Chondrocyte (in vitro differentiated cells): ENCODE measurements around the gene VARS1. TPM values are rescaled to one million over a fixed set of nuclear protein-coding genes. Genes with fewer than 3 reads are reported as not detected.

ENCODE experiments used
- DNase-seq: peaks from one replicate; pipeline ENCODE4 v3.0.0; 2021; ENCODE audit warnings: mixed read lengths, low spot score
- H3K27ac Mint-ChIP-seq: one replicate; pipeline ENCODE4 v1.8.0; 2021; ENCODE audit warnings: mild to moderate bottlenecking, moderate library complexity, mixed read lengths; ENCODE audit not compliant: unreplicated experiment
- H3K27me3 Mint-ChIP-seq: 2 replicates; pipeline ENCODE4 v1.8.0; 2021; ENCODE audit warnings: low read depth, mixed read lengths
- H3K36me3 Mint-ChIP-seq: 2 replicates; pipeline ENCODE4 v1.8.0; 2021; ENCODE audit warnings: low read depth, mixed read lengths
- H3K4me1 Mint-ChIP-seq: 2 replicates; pipeline ENCODE4 v1.8.0; 2021; ENCODE audit warnings: low read depth, mild to moderate bottlenecking, mixed read lengths
- H3K4me3 Mint-ChIP-seq: one replicate; pipeline ENCODE4 v1.8.0; 2021; ENCODE audit warnings: mild to moderate bottlenecking, moderate library complexity, mixed read lengths; ENCODE audit not compliant: unreplicated experiment
- H3K9me3 Mint-ChIP-seq: 2 replicates; pipeline ENCODE4 v1.8.0; 2021; ENCODE audit warnings: low read depth, mixed read lengths
- CTCF ChIP-seq: fragments of 200-600 bp; sonication (generic); IDR thresholded peaks from 2 replicates; pipeline ENCODE4 v1.5.0; 2021; ENCODE audit warnings: antibody characterized with exemption, mild to moderate bottlenecking, moderate library complexity
- total RNA-seq: library from RNA; stranded (reverse); gene quantifications from 3 replicates; pipeline ENCODE4 v1.2.1, GENCODE V29; 2021

The VARS1 gene
- total RNA-seq, 1 donor from 2014 or later: 71.1 TPM

GRCh38 chr6:31792090-31792374 lies 3.5 kb downstream of the VARS1 start:
- no peak for DNase-seq
- no peak overlapping the region for H3K4me3 Mint-ChIP-seq
- TF ChIP-seq CTCF: no peak
- H3K36me3 Mint-ChIP-seq: peaks cover 11% of the 10 kb centered on the region
- no peaks in the 10 kb centered on the region for H3K9me3 Mint-ChIP-seq
- H3K4me1 Mint-ChIP-seq: peaks cover 25% of the 10 kb centered on the region
- H3K27me3 Mint-ChIP-seq: no peaks in the 10 kb centered on the region
- peak overlapping the region; percentile 27 for H3K27ac Mint-ChIP-seq

DNA sequence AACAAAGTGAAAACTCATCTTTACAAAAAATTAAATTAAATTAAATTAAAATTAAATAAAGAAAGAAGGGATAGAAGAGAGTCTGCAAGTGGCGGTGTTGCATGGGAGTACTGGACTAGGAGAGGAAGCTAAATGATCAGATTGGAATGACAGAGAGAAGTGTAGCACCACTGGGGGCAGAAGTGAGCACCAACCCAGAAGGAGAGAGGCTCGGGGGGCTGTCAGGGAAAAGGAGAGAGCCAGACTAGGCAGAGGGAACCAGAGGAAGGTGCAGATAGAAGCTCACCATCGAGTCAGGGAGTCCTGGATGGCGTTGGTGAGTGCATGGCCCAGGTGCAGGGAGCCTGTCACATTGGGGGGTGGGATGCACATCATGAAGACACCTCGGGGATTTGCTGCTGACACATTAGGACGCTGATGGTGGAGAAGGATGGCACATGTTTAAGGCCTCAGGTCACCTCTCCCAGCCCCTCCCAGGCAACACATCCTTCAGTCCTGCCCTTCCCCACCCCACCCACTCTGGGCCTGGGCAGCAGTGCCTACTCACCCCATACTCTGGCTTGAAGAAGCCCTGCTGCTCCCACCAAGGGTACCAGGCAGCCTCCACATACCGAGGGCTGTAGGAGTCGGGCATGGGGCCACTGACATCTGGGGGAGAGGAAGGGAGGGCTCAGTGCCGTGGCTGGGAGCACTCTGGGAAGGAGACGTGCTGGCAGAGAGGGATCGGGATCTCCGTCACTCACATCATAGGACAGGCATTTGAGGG lies 4.0 kb downstream of the VARS1 start:
- Mint-ChIP-seq H3K4me3 (no peak overlapping the region), H3K9me3 (no peaks in the 10 kb centered on the region), H3K27me3 (no peaks in the 10 kb centered on the region), H3K4me1 (peaks cover 25% of the 10 kb centered on the region), H3K36me3 (peaks cover 11% of the 10 kb centered on the region), H3K27ac (peak overlapping the region; percentile 62)
- peak; percentile 79 for TF ChIP-seq CTCF
- DNase-seq: no peak

DNA sequence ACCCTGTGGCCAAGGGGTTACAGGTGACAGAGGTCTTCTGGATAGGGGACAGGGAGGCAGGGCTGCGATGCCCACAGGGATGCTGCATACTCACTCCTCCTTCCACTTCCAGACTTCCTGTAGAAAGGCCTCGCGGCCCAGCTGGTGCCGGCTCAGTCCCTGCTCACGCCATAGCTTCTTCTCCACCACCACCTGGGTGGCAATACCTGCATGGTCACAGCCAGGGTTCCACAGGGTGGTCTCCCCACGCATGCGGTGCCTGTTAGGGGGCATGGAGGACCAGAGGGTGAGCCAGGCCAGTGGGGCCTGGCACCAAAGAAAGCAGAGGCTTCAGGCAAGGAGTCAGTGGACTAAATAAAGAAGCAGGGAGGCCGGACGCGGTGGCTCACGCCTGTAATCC lies 10.1 kb downstream of the VARS1 start:
- H3K4me3 Mint-ChIP-seq: no peak overlapping the region
- TF ChIP-seq CTCF: no peak
- H3K4me1 Mint-ChIP-seq: no peaks in the 10 kb centered on the region
- no peaks in the 10 kb centered on the region for H3K27me3 Mint-ChIP-seq
- H3K27ac Mint-ChIP-seq: no peak overlapping the region
- H3K9me3 Mint-ChIP-seq: no peaks in the 10 kb centered on the region
- DNase-seq: no peak
- peaks cover 29% of the 10 kb centered on the region for H3K36me3 Mint-ChIP-seq

DNA sequence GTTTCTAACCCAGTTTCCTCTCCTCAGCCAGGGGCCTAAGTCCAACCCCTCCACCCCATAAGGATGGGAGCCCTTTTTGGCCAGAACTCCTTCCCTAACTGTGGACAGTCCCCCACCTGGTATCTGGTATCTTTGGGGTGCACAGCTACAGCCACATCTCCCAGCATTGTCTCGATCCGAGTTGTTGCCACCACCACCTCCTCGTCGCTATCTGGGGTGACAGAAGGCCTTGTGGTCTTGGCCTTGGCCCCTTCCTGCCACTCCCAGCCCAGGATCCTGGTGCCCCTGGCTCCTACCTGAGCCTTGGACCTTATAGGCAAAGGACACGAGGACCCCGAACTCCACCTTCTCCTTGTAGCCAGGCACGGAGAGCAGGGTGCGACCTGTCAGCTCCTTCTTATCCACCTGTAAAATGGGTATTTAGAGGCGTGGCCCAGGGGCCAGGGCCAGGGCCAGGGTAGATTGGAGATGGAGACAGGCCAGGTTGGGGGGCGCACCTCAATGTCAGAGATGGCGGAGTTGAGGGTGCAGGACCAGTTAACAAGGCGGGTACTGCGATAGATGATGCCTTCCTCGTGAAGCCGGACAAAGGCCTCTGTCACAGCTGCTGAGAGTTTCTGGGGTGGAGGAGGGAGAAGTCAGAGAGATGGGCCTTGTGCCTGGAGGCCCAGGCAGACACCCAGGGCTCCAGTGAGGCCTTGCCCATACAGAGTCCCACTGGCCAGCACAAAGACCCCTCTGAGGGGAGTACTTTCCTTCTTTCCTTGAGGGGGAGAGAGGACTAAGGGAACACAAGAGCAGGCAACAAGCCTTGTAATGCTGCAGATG lies 11.2 kb downstream of the VARS1 start:
- H3K4me3 Mint-ChIP-seq: no peak overlapping the region
- H3K27ac Mint-ChIP-seq: no peak overlapping the region
- peaks cover 28% of the 10 kb centered on the region for H3K36me3 Mint-ChIP-seq
- H3K9me3 Mint-ChIP-seq: no peaks in the 10 kb centered on the region
- no peak for DNase-seq
- TF ChIP-seq CTCF: no peak
- no peaks in the 10 kb centered on the region for H3K4me1 Mint-ChIP-seq
- no peaks in the 10 kb centered on the region for H3K27me3 Mint-ChIP-seq

DNA sequence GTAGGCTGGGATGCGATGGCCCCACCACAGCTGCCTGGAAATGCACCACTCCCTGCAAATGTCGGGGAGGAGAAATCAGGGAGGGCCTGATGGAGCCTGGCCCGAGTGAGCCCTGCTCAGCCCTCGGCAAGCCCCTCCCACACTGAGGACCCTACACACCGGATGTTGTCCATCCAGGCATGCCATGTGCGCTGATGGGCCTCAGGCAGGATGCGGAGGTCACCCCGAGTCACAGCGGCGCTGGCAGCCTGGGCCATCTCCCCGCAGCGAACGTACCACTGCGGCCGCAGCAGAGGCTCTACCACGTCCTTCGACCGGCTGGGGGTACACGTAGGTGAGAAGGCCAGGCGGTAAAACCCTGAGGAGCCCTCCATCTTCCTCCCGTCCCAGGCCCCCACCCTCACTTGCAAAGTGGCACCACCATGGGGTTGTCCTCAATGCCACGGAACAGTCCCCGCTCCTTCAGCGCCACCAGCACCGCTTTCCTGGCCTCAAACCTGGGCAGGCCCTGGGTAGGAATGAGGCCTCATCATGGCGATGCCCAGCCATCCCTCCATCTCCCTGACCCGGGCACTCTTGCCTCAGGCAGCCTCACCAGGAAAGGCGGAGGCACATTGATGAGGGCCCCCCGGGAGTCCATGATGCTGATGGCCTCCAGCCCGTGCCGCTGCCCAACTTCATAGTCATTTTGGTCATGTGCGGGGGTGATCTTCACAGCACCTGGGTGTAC lies 13.3 kb downstream of the VARS1 start:
- H3K27ac Mint-ChIP-seq: no peak overlapping the region
- peaks cover 31% of the 10 kb centered on the region for H3K36me3 Mint-ChIP-seq
- no peak for DNase-seq
- H3K4me3 Mint-ChIP-seq: no peak overlapping the region
- no peaks in the 10 kb centered on the region for H3K27me3 Mint-ChIP-seq
- peaks cover 3% of the 10 kb centered on the region for H3K4me1 Mint-ChIP-seq
- H3K9me3 Mint-ChIP-seq: no peaks in the 10 kb centered on the region
- no peak for TF ChIP-seq CTCF
